HG03139 (cell line): ENCODE data around the gene STAT2.
"Not testable (repeated sequence)": the region's sequence is repeated elsewhere in the genome, so short reads cannot be mapped to it uniquely, and the experiment has no call there.

Experiments used
- ATAC-seq: cut with Tn5 transposase; IDR thresholded peaks from one replicate; pipeline ENCODE4 v1.9.1; 2021; ENCODE audit not compliant: unreplicated experiment

STAT2 gene

DNA sequence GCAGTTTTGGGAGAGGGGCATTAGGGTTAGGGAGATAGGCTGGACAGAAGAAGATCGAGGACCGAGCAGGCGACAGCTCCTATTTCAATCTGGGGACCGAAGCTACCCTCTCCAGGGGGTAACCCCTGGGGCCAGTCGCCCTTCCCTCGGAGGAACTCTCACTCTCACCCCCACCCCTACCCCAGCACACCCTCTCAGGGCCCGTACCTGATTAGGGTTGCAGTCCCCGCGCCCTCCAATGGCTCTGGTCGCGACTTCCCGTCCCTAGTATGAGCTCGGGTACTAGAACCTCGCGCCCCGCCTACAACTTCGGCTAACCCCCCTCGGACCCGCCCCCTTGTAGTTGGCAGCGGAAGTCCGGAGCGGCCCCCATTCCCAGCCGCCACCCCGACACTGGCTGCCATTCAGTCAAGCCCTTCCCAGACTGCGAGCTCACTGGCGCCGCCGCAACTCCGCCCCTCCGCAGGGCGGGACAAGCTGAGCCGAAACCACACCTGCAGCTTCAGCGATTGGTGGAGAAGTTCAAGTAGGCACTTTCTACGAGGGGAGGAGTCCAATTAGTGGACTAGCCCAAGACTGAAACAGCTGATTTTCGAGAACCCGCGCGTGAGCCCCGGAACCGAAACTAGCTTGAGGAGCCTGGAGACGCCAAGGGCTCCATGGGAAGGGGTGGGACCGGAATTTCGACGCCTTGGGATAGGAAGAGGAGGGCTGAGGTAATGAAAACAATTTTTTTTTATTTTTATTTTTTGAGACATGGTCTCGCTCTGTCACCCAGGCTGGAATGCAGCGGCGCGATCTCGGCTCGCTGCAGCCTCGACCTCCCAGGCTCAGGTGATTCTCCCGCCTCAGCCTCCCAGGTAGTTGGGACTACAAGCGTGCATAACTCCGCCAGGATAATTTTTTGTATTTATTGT is at the start of gene STAT2:
Gene STAT2, minus strand, starts transcription at position 257 of the 917 bp plus-strand sequence. CDS start 3,536 bp downstream, outside the sequence.
- peak; percentile 90 for ATAC-seq

DNA sequence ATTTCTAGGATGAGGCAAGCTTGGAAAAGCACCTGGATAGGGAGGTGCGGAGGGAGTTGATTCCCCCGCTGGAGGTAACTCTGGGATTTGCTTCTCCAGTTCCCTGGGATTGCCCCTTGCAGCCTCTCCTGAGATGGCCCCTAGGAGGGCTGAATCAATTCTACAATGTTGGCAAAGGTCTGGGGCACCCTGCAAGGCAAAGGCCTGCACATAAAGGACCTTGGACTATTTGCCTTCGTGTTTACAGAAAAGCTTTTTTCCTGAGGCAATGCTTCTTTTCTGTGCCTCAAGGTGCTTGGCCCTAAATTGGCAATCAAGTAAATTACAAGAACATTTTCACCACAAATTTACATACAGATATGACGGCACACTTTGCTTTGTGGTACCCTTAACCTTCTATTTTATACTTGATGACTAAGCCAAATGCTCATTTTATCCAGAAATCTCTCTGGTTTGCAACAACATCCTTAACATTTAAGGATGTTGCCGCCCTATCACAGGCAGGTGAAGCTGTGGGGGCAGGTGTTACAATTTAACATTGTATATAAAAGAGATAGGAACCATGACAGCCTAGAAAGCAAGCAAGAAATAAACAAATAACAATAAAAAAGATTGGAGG is 49.0 kb upstream of the STAT2 start:
- ATAC-seq = no peak

DNA sequence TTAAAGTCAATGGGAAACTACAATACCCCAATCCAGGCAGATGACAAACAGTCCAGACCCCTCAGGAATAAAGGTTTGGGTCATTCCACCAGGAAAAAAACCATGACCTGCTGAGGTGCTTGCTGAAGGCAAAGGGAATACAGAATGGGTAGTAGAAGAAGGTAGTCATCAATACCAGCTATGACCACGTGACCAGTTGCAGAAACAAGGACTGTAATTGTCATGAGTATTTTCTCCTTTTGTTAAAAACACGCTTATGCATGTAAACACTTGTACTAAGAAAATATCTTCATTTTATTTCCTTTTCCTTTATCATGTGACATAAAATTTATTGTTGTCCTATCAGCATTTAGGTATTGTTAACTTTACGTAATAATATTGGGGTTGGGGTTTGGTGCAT is 44.3 kb upstream of the STAT2 start:
- not testable (repeated sequence) for ATAC-seq

DNA sequence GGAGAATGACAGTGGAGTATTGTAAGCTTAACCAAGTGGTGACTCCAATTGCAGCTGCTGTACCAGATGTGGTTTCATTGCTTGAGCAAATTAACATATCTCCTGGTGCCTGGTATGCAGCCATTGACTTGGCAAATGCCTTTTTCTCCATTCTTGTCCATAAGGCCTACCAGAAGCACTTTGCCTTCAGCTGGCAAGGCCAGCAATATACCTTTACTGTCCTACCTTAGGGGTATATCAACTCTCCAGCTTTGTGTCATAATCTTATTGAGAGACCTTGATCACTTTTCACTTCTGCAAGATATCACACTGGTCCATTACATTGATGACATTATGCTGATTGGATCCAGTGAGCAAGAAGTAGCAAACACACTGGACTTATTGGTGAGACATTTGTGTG is 41.7 kb upstream of the STAT2 start:
- ATAC-seq = not testable (repeated sequence)

DNA sequence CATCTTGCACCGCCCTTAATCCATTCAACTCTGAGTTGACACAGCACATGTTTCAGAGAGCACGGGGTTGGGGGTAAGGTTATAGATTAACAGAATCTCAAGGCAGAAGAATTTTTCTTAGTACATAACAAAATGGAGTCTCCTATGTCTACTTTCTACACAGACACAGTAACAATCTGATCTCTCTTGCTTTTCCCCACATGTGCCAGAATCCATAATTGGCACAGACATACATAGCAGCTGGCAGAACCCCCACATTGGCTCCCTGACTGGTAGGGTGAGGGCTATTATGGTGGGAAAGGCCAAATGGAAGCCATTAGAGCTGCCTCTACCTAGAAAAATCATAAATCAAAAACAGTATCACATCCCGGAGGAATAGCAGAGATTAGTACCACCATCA is 41.2 kb upstream of the STAT2 start:
- ATAC-seq = not testable (repeated sequence)

DNA sequence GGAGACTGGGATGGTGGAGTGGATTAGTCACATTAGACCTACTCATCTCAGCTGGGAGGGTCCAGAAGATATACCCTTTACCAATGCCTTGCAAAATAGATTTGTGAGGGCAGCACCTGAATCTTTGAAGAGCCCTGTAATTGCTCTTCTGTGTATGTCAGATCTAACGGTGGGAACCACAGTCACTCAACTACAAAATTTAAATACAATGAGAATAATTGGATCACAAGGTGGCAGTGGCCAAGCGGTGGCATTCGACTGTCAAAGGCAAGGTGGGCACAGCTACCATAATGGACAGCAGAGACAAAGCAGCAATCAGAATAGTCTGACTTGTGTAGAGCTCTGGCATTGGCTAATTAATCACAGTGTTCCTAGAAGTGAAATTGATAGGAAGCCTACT is 39.6 kb upstream of the STAT2 start:
- ATAC-seq = not testable (repeated sequence)

DNA sequence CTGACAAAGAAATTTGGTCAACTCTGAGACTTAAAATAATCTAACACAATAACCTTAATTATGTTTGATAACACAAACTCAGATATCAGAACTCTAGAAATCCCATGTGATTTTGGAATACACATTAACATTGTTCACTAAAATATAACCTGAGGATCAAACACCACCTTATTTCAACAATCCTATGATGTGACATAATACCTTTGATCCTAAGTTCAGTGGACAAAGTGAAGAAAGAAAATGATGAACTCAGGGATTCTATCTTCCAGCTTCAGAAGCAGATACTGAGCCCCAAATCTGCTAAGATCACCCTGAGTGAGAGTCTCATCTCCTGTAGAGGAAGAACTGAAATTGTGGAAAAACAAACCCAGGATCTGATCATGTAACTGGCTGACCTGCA is 38.4 kb upstream of the STAT2 start:
- no peak for ATAC-seq

- ATAC-seq = no peak
Measured at GRCh38 chr12:56392331-56392730, 32.4 kb upstream of the STAT2 start.

GRCh38 chr12:56391721-56392120 is 31.8 kb upstream of the STAT2 start:
- ATAC-seq = no peak

DNA sequence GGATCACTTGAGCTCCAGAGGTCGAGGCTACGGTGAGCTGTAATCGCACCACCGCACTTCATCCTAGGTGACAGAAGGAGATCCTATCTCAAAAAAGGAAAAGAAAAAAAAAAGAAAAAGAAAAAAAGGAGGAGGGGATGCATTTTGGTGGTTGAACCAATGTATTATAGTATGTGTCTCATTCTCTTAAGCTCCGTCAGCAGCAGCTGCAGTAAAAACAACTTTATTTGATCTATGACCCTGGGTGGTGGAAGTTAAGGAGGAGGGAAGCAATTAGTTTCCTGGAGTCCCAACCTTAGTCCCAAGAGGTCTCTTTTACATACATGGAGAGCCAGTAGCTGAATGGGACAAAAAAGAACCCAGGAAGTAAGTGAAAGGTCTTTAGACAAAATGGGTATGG is 29.5 kb upstream of the STAT2 start:
- ATAC-seq = no peak

GRCh38 chr12:56387152-56387736 is 27.3 kb upstream of the STAT2 start:
- ATAC-seq = no peak

GRCh38 chr12:56385873-56386272 is 26.0 kb upstream of the STAT2 start:
- ATAC-seq = no peak

- ATAC-seq = no peak
Measured at GRCh38 chr12:56382611-56383010, 22.7 kb upstream of the STAT2 start.

DNA sequence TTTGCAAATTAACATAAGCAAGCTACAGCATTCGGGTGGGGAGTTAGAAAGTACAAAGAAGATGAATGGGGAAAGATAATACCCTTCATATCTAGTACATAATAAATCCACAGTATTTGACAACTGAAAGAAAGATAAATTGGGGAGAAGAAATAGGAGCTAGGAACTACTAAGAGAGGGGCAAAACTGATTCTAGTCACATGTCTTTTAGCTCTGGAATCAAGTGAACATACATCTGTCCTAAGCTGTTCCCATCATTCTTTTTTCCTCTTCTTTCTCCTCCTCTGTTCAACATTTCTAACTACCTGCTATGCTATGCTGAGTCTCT is 18.0 kb upstream of the STAT2 start:
- ATAC-seq = no peak

- no peak for ATAC-seq
Measured at GRCh38 chr12:56377310-56377988, 17.5 kb upstream of the STAT2 start.

GRCh38 chr12:56375598-56376434 is 15.9 kb upstream of the STAT2 start:
- peak; percentile 73 for ATAC-seq

DNA sequence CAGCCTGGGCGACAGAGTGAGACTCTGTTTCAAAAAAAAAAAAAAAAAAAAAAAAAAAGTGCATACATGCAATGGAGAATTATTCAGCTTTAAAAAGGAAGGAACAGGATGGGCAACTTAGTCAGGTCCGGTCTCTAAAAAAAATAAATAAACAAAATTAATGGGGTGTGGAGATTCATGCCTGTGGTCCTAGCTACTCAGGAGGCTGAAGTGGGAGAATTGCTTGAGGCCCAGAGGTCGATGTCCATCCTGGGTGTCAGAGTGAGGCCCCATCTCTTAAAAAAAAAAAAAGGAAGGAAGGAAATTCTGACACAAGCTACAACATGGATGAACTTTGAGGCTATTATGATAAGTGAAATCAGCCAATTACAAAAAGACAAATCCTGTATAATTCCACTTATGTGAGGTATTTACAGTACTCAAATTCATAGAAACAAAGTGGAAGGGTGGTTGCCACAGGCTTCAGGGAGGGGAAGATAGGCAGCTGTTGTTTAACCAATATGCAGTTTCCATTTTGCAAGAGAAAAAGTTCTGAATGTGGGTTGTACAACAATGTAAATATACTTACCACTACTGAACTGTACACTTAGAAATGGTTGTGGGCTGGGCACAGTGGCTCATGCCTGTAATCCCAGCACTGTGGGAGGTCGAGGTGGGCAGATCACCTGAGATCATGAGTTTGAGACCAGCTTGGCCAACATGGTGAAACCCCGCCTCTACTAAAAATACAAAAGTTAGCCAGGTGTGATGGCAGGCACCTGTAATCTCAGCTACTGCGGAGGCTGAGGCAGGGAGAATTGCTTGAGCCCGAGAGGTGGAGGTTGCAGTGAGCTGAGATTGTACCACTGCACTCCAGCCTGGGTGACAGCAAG is 15.1 kb upstream of the STAT2 start:
- peak; percentile 14 for ATAC-seq

- no peak for ATAC-seq
Measured at GRCh38 chr12:56373515-56373914, 13.6 kb upstream of the STAT2 start.

- ATAC-seq = no peak
Measured at GRCh38 chr12:56366948-56367347, 7.0 kb upstream of the STAT2 start.
